HG02981 (cell line): ENCODE data around the gene RAB33A.
A peak's percentile ranks its signal among the peaks of the same experiment; 100 is the strongest.

Experiments
- ATAC-seq: cut with Tn5 transposase; IDR thresholded peaks from one replicate; pipeline ENCODE4 v1.9.1; 2021; ENCODE audit warnings: mild to moderate bottlenecking, moderate library complexity; ENCODE audit not compliant: unreplicated experiment

RAB33A gene

GRCh38 chrX:130171446-130172126 lies at the start of gene RAB33A:
RAB33A (plus strand) TSS chrX:130171962; CDS start chrX:130172063, 101 bp downstream.
- no peak for ATAC-seq

- ATAC-seq, result no peak
Measured at GRCh38 chrX:130124577-130124976, 47.2 kb upstream of the RAB33A start.

- no peak for ATAC-seq
Measured at GRCh38 chrX:130125091-130125874, 46.5 kb upstream of the RAB33A start.

- no peak for ATAC-seq
Measured at GRCh38 chrX:130130990-130131389, 40.8 kb upstream of the RAB33A start.

- ATAC-seq, result no peak
Measured at GRCh38 chrX:130136496-130136895, 35.3 kb upstream of the RAB33A start.

GRCh38 chrX:130136961-130137360 lies 34.8 kb upstream of the RAB33A start:
- no peak for ATAC-seq

- ATAC-seq, result no peak
Measured at GRCh38 chrX:130139474-130140201, 32.1 kb upstream of the RAB33A start.

GRCh38 chrX:130144509-130144908 lies 27.3 kb upstream of the RAB33A start:
- ATAC-seq, result no peak

- ATAC-seq, result no peak
Measured at GRCh38 chrX:130145123-130145522, 26.6 kb upstream of the RAB33A start.

- ATAC-seq, result no peak
Measured at GRCh38 chrX:130147631-130148030, 24.1 kb upstream of the RAB33A start.

GRCh38 chrX:130155564-130155963 lies 16.2 kb upstream of the RAB33A start:
- no peak for ATAC-seq

GRCh38 chrX:130158311-130158710 lies 13.5 kb upstream of the RAB33A start:
- no peak for ATAC-seq

GRCh38 chrX:130159776-130160175 lies 12.0 kb upstream of the RAB33A start:
- ATAC-seq, result no peak

- ATAC-seq, result no peak
Measured at GRCh38 chrX:130162094-130162735, 9.5 kb upstream of the RAB33A start.

GRCh38 chrX:130163398-130163797 lies 8.4 kb upstream of the RAB33A start:
- ATAC-seq, result no peak

- ATAC-seq, result no peak
Measured at GRCh38 chrX:130165181-130165702, 6.5 kb upstream of the RAB33A start.

GRCh38 chrX:130165703-130166502 lies 5.9 kb upstream of the RAB33A start, which contains the start of gene AIFM1:
AIFM1 (minus strand) TSS chrX:130165841; CDS start chrX:130165656, 185 bp downstream.
- peak; percentile 87 for ATAC-seq

- ATAC-seq, result no peak
Measured at GRCh38 chrX:130166503-130166777, 5.3 kb upstream of the RAB33A start.

GRCh38 chrX:130167040-130167439 lies 4.7 kb upstream of the RAB33A start:
- no peak for ATAC-seq

GRCh38 chrX:130170752-130171445 lies 863 bp upstream of the RAB33A start:
- peak; percentile 78 for ATAC-seq
